ENCODE data around the gene C1QTNF2.

The C1QTNF2 gene

GRCh38 chr5:160312134-160312959 lies 58.1 kb downstream of the C1QTNF2 start, which contains the start of gene CCNJL:
CCNJL (minus strand) TSS chr5:160312564; CDS start chr5:160311923, 641 bp downstream.
- peak within 1 kb of the TSS; percentile 45 for H3K4me3 ChIP-seq (ENCODE audit: low read length)
- TF ChIP-seq ZNF274 (IDR thresholded peaks at IDR 0.05; ENCODE audit: low read depth, low read length), result no peak

- no peak for TF ChIP-seq ZNF274 (IDR thresholded peaks at IDR 0.05; ENCODE audit: low read depth, low read length)
Observed at GRCh38 chr5:160311491-160312133, 58.8 kb downstream of the C1QTNF2 start.

GRCh38 chr5:160310552-160311295 lies 59.7 kb downstream of the C1QTNF2 start:
- no peak for TF ChIP-seq ZNF274 (IDR thresholded peaks at IDR 0.05; ENCODE audit: low read depth, low read length)

More at GRCh38 chr5:160311491-160312133, 58.8 kb downstream of the C1QTNF2 start:
- peak overlapping the region; percentile 45; the same call in 1 of the 2 replicates for H3K4me3 ChIP-seq (ENCODE audit: low read length)

GRCh38 chr5:160310140-160310539 lies 60.3 kb downstream of the C1QTNF2 start:
- H3K4me3 ChIP-seq (ENCODE audit: low read length), result no peak overlapping the region

More at GRCh38 chr5:160310552-160311295, 59.7 kb downstream of the C1QTNF2 start:
- H3K4me3 ChIP-seq (ENCODE audit: low read length), result no peak overlapping the region

GRCh38 chr5:160306696-160307095 lies 63.7 kb downstream of the C1QTNF2 start:
- no peak for TF ChIP-seq ZNF274 (IDR thresholded peaks at IDR 0.05; ENCODE audit: low read depth, low read length)
- no peak overlapping the region for H3K4me3 ChIP-seq (ENCODE audit: low read length)

More at GRCh38 chr5:160310140-160310539, 60.3 kb downstream of the C1QTNF2 start:
- TF ChIP-seq ZNF274 (IDR thresholded peaks at IDR 0.05; ENCODE audit: low read depth, low read length), result no peak

- no peak overlapping the region for H3K4me3 ChIP-seq (ENCODE audit: low read length)
- no peak for TF ChIP-seq ZNF274 (IDR thresholded peaks at IDR 0.05; ENCODE audit: low read depth, low read length)
Observed at GRCh38 chr5:160305319-160305718, 65.1 kb downstream of the C1QTNF2 start.

GRCh38 chr5:160303690-160304089 lies 66.7 kb downstream of the C1QTNF2 start:
- TF ChIP-seq ZNF274 (IDR thresholded peaks at IDR 0.05; ENCODE audit: low read depth, low read length), result no peak
- no peak overlapping the region for H3K4me3 ChIP-seq (ENCODE audit: low read length)

- no peak overlapping the region for H3K4me3 ChIP-seq (ENCODE audit: low read length)
- TF ChIP-seq ZNF274 (IDR thresholded peaks at IDR 0.05; ENCODE audit: low read depth, low read length), result no peak
Observed at GRCh38 chr5:160298189-160298588, 72.2 kb downstream of the C1QTNF2 start.

- H3K4me3 ChIP-seq (ENCODE audit: low read length), result no peak overlapping the region
- TF ChIP-seq ZNF274 (IDR thresholded peaks at IDR 0.05; ENCODE audit: low read depth, low read length), result no peak
Observed at GRCh38 chr5:160297776-160298175, 72.7 kb downstream of the C1QTNF2 start.
